Stimulated activated CD8-positive, alpha-beta memory T cell treated with anti-CD3 and anti-CD28 coated beads, Interleukin-7, amount 100 ng/mL, for 1 hour (primary cell): ENCODE results near the gene SFR1.
"Not testable (repeated sequence)": the region's sequence is repeated elsewhere in the genome, so short reads cannot be mapped to it uniquely, and the experiment has no call there.

Source experiments
- DNase-seq, 2 donors: peaks; one replicate each; pipeline ENCODE4 v3.0.0-alpha.2; 2020; ENCODE audit warnings: low read depth in 2 of 2

Gene SFR1

DNA sequence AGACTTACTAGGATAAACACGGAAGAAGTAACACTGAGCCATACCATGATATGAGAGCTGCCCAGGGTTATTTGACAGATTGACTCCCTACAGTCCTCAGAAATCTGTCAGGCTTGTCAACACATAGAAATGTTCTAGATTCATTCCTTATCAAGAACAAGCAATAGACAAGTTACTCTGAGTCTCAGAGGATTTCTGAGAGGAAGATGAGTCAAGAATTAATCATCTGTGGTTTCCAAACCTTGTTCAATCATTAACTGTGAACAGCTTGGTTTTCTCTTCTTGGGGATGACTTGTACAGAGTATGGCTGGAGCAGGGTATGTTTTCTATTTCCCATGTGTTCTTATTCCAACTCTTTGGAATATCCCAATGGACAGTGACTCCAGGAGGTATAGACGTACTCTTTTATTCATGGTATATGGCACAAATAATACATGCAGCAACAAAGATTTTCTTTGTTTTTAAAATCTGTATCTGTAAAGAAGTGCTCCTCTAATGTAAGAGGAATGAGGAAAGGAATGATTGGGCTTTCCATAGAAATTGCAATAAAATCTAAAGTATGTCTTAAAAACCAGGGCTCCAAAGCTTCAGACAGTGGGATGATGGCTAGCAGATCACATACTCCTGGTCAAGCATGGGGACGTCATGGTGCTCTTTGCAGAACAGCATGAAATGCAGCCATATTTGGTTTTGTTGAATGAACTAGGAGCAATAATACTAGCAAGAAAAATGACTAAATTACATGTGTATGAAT is 11.9 kb upstream of the SFR1 start:
- DNase-seq = no peak

DNA sequence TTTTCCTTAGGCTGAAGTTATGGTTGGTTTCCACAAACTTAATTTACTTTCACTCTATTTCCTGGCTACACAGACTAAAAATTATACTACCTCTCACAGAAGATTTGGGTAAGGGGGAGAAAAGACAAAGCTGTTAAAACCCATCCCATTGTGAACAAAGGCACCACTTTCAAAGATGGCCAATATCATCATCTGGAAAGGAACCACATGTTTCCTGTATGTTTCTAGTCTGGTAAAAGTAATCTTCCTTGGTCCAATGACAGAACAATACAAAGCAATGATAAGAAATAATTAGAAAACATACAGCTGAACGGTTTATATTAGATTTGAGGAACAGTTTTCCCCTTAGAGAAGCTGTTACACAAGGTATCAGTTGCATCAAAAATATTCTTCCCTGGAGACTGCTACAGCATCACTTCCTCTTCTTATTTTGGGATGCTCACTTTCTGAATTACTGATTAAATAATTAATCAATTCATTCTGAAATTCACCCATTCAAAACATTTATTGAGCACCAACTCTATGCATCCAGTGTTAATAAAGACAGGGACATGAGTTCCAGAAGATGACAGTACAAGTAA is 8.5 kb upstream of the SFR1 start:
- no peak for DNase-seq

DNA sequence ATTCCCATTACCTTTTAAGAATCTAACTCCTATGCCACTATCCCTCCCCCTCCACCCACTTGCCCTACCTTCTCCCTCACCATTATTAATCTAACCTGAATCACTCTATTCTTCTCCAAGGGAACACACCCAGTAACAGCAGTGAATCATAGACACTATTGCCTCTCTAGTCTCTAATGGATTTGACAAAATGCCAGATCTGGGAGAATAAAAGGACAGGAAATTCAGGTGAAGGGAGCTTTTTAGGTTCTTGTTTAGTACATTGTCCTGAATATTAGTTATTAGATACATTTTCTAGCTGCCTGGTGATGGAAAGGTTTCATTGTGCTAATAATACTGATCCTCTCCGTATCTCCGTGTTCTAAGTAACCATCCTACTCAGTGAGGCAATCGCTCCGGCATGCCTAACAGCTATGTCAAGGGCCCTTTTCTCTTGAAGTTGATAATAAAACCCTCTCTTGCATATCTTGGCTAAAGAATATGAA is 4.1 kb upstream of the SFR1 start:
- DNase-seq = no peak

DNA sequence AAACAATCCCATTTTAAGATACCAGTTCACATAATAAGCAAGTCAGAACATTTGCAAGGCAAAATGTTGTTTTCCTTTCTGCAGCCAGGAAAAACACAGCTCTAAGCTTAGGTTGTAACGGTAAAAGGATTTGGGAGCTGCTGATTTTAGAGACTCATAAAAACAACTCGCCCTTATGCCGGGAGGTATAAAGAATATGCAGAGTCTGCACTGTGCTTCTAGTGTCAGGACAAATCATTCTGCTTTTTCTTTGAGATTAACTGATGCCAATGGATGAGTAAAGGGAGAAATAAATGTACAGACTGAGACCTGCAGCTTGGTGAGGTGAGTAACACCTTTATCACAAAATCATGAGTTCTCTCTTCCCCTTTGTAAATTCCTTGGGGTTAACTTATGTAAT is 2.0 kb upstream of the SFR1 start:
- no peak for DNase-seq

DNA sequence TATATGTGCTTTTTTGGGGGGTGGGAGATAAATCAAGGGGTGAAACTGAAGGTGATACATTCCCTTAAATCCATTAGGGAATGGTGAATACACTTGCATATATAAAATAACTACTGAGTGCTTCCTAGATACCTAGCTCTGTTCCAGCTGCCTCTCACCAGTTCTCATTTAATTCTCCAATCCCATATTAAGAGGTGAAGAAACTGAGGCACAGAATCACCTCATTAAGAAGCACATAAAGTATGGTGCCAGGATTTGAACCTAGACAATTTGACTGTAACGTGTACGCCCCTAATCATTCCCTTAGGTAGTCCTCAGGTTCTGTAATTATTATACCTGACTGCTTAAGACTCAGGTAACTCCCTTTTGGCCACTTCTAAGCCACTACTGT is 1.5 kb upstream of the SFR1 start:
- no peak for DNase-seq

DNA sequence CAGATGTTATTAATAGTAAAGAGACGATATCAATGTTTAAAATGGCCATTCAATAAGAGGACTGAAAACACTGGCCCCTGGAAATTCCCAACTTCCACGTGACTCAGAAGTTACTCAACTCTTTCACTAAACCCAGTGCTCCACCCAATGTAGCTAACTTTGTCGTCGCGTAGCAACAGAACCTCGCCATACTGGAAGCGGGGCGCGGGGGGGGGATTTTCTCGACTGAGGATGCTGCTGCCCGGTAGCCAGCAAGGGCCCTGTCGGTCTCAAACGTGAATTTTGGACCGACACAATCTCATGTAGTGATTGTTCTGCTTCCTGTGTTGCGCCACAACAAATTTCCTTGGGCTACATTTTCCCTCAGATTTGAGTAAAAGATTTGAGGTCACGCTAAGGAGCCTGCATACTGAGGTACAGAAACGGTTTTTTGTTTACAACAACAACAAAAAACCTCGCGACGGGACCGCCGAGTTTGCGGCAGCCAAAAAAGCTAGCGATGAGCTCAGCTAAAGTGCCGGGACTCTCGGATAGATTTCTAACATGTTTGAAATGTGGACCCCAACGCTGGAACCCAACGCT is 977 bp upstream of the SFR1 start:
- peak; percentile 42 to 64 for DNase-seq

DNA sequence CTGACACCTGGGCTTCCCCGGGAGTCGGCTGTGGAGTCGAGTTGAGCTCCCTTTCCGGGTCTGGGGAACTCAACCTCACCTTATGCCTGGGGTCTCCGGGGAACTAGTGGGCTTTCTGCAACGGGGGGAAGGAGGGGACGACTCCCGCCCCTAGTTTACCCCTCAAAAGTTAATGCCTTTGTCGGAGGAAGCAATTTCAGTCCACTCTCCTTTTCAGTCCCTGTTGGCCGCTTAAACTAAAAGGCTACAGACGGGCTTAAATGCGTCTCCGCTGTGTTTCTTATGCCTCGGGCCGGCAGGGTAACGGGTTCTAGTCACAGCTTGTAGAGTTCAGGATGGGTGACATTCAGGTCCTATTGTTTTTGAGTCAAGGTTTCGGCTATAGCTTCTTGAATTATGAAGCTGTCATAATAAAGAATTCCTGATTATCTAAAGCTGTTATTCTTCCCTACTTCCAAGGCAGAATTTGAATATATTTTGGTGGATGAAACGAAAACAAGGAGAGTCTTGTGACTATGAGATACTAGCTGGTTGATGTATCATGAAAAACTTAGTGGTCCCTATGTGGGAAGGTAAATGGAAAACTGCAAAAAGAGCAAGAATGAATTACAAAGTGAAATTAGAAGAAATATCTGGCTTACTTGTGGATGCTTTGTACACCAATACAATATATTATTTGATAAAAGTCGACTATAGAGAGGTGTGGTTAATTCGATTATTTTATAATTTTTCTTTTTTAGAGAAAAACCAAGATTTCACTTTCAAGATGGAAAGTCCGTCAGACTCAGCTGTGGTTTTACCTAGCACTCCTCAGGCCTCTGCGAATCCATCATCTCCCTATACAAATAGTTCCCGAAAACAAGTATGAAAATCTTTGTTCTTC is 495 bp downstream of the SFR1 start:
- DNase-seq = no peak

DNA sequence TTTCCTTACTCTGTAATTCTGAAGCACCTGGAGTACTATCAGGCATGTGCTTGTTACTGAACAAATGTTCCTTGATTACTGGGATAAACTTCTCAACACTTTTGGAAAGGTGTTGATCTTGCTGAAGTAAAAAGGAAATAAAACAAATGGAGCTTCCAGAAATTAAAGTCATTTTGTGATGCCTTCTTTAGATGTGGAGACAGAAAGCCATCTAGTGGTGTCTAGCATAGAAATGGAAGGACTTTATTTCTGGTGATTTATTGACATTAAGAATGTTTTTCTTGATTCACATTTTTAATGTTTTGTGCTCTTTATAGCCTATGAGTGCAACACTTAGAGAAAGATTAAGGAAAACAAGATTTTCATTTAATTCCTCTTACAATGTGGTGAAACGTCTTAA is 1.4 kb downstream of the SFR1 start:
- DNase-seq = no peak

DNA sequence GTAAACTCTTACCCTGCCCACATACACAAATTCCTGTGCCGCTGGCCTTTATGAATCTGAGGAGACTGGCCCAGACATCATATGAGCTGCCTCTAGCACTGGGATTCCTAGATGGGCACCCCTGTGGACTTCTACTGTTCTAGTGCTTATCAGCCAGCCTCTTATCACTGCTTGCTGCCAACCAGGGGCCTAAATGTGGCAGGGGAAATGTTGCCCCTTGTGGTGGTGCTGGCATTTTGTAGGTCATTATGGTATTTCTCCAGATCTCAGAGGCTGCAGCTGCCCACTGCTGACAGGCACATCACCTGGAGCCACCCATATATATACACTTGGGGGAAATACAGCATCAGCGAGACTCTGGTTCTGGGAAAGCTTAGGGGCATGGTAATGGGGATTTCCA is 5.4 kb downstream of the SFR1 start:
- no peak for DNase-seq

DNA sequence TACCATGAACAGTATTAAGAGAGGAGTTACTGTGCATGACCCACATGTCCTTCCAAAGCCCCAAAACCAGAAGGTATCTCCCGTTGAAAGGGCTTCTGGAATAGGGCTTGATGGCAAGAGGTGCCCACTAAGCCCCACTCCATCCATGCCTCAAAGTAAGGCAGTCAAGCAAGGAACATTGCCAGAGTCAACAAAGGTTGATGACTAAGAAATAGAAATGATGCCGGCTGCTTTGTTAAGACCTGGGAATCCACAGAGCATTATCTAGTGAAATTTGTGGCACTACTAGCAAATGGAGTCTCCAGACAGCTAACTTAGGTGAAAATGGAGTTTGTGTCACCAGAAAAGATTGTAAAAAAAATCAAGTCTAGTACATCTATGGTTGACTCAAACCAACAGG is 6.2 kb downstream of the SFR1 start:
- DNase-seq = no peak

DNA sequence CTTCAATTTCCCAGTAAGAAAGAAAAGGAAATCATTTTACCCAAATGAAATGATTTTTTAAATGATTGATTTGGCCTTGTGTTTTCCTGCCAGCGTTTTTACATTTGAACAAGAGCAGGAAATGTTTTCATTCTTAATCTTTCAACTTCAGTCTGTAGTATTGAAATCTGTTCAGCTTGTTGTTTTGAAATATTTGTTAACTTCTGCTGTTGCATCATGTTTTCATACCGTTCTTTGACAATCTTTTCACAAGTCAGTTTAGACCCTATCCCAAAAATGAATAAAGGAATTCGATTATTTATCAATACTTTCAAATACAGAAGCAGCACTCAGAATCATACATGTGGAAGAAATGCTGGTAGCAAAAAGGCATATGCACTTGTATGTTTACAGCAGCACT is 8.1 kb downstream of the SFR1 start:
- no peak for DNase-seq

DNA sequence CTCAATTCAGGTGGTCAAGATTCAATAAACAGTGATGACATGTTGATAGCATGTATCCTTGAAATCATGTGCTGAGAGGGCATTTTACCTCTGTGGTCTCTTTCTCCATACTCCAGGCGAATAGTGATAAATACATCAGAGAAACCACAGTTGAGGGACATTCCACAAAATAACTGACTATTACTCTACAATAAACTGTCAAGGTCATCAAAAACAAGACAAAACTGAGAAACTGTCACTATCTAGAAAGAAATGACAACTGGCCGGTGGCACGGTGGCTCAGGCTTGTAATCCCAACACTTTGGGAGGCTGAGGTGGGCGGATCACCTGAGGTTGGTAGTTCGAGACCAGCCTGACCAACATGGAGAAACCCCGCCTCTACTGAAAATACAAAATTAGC is 16.2 kb downstream of the SFR1 start:
- DNase-seq = no peak

DNA sequence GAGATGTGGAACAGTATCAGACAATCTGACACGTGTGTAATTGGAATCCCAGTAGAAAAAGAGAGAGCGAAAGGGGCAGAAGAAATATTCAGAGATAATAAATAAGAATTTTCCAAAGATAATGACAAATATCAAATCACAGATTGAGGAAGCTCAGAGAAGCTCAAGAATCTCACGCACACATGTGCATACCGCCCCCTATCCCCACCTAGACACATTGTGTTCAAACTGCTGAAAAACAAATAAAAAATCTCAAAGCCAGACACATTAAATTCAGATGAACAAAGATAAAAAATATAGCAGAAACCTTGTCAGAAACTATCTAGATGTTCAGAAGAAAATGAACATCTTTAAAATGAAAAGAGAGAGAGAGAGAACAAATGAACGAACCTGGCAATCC is 17.2 kb downstream of the SFR1 start:
- no peak for DNase-seq

DNA sequence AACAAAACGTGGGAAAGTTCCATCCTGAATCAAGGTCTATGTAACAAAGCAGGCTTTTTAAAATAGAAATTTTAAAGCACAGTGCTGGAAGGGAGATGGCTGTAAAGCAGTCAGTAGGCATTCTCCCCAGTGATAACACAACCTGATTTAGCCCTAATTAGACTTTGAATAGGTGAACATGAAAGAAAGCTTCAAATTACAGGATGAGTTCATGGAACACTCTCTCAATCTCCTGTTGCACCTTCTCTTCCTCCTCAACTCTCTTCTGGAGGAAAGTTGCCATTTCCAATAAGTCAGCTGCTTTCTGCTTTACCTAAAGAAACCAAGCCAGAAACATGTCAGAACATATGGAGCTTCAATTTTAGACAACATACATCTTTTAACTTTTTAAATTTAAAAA is 20.1 kb downstream of the SFR1 start:
- no peak for DNase-seq

DNA sequence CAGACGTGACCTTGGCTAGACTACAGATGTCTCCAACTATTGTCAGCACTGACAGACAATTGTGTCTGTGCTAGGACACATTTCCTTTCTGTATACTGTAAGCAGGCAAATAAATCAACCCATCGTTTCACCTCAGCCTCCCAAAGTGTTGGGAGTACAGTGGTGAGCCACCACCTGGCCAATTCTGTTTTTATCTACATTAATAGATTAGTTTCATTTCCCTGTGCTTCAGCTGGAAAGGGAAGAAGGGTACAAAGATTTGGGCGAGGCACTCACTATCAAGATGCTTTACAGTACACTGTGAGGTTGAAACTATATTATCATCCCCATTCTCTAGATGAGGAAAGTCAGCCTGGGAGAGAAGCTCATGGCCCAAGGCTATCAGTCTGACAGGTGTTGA is 21.9 kb downstream of the SFR1 start:
- DNase-seq = no peak

DNA sequence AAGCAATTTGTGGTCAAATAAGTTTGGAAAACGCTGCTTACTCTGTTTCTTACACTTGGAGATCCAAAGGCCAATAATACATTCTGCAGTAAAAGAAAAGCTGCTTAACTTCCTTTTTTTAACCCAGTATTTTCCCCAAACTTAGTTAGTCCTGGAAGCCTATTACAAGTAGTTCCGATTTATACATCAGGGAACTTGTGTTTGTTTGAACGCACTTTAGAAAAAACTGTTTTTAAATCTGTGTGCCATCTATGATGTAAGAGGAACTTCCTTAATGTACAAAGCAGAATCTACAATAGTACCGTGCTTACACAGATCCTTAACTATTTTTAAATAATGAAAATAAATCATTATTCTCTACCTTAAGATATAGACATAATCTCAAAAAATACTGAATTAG is 23.0 kb downstream of the SFR1 start:
- no peak for DNase-seq

DNA sequence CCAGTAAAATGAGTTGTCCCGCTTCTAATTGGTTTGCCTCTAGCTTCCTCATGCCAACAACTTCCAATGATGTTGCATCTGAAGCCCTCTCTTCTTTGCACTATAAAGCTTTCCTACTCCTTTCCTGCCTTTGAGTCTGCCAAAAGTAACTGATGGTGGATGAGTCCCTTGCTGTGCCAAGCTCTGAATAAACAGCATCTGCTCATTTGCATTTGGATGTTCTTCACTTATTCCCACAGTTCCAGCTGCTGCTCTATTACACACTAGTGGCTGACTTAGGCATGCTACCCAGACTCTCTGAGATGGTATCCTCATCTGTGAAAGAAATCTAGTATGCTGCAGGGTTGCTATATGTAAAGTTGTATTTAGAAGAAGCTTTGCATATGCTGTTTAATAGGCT is 24.9 kb downstream of the SFR1 start:
- DNase-seq = no peak

DNA sequence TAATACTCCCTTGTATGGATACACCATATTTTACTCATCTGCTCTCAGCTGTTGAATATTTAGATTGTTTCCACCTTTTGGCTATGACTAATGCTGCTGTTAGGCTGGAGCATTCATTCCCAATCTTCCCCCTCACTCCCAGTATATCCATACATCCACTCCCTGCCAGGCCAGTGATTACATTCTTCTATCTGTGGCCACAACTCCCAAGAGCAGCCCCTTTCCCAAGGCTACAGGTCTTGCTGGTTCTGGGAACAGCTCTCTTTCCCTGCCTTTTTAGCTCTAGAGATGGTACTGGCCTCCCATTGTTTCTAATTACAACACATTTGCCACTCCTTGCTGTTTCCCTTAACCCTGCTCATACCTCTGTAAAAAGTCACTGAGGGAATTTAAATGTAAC is 28.2 kb downstream of the SFR1 start:
- DNase-seq = no peak

DNA sequence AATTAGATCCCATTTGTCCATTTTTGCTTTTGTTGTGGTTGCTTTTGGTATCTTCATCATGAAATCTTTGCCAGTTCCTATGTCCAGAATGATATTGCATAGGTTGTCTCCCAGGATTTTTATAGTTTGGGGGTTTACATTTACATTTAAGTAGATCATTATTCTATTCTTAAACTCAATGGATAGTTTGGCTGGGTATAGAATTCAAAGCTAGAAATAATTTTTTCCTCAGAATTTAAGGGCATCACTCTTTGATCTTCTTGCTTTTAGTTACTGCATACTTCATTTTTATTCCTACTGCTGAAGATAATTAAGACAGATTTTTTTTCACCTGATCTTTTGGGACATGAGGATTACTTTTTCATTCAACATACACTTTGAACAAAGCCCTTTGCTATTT is 29.8 kb downstream of the SFR1 start:
- DNase-seq = no peak

DNA sequence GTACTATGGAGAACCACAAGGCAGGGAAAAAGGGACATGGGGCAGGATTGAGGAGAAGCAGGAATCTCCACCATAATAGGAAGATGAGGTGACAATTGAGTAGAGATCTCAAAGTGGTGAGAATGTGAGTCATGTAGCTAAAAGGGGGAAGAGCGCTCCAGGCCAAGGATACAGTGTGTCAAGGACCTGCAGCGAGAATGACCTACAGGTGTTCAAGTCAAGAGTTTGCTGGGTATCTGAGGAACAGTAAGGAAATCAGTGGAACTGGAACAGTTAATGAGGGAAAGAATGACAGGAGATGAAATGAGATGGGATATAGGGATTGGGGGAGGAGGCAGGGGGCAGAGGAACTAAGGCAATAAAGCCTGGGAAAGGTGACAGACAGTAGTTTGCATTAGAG is 33.6 kb downstream of the SFR1 start:
- DNase-seq = no peak

DNA sequence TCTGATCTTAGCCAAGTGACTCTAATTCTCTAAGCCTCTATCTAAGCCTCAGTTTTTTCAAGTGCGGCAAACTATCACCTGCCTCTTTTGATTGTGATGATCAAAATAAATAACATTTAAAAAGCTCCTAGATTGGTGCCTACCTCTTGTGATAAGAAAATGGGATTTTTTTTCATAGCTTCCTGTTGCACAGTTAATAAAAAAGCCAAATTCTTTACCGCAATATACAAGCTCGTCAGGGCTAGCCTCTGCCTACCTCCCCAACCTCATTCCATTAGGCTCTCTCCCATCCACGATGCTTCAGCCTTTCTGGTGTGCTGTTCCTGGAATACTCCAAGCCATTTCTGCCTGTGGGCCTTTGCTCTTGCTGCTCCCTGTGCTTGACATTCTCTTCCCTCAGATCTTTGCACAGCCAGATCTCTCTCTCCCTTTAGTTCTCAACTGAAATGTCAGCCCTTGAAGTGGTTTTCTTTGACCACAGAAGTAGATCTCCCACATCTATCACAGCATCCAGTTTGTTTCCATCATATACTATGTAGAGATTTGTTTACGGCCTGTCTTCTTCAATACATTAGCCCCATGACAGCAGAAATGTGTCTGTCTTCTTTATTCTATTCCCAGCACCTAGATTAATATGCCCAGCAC is 48.8 kb downstream of the SFR1 start:
- DNase-seq = no peak

DNA sequence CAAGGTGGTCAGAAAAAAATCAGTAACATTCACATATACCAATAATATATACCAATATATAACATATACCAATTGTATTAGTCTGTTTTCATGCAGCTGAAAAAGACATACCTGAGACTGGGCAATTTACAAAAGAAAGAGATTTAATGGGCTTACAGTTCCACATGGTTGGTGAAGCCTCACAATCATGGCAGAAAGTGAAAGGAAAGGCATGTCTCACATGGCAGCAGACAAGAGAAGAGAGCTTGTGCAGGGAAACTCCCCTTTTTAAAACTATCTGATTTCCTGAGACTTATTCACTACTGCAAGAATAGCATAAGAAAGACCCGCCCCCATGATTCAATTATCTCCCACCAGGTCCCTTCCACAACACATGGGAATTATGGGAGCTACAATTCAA is 52.2 kb downstream of the SFR1 start:
- not testable (repeated sequence) for DNase-seq
